ENCODE measurements around the gene RABGAP1L.
A peak's percentile ranks its signal among the peaks of the same experiment; 100 is the strongest.
"Not testable (repeated sequence)": the region's sequence is repeated elsewhere in the genome, so short reads cannot be mapped to it uniquely, and the experiment has no call there.

The RABGAP1L gene

DNA sequence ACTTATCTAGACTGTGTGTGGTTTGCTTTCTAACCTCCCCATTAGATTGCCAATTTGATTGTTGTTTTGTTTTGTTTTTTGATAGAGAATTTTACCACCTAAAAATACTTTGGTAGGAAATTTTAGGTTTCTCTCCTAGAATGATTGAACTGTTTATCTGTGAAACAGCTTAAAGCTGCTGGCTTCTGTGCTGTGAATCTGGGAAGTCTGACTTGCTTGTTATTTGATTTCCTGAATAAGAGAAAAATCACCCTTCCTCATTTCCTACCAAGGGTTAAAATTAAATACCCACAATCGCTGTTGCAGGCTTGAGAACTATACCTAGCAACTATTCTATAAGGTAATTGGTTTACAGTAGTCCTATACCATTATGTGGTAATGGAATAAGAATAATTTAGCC lies 641.6 kb downstream of the RABGAP1L start:
- FAIRE-seq: peak; percentile 89
- no peak for DNase-seq (ENCODE audit: insufficient read length, low spot score)
- TF ChIP-seq, protein P1, sequence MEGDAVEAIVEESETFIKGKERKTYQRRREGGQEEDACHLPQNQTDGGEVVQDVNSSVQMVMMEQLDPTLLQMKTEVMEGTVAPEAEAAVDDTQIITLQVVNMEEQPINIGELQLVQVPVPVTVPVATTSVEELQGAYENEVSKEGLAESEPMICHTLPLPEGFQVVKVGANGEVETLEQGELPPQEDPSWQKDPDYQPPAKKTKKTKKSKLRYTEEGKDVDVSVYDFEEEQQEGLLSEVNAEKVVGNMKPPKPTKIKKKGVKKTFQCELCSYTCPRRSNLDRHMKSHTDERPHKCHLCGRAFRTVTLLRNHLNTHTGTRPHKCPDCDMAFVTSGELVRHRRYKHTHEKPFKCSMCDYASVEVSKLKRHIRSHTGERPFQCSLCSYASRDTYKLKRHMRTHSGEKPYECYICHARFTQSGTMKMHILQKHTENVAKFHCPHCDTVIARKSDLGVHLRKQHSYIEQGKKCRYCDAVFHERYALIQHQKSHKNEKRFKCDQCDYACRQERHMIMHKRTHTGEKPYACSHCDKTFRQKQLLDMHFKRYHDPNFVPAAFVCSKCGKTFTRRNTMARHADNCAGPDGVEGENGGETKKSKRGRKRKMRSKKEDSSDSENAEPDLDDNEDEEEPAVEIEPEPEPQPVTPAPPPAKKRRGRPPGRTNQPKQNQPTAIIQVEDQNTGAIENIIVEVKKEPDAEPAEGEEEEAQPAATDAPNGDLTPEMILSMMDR (IDR thresholded peaks at IDR 0.05; ENCODE audit: insufficient read depth, missing control alignments): no peak

DNA sequence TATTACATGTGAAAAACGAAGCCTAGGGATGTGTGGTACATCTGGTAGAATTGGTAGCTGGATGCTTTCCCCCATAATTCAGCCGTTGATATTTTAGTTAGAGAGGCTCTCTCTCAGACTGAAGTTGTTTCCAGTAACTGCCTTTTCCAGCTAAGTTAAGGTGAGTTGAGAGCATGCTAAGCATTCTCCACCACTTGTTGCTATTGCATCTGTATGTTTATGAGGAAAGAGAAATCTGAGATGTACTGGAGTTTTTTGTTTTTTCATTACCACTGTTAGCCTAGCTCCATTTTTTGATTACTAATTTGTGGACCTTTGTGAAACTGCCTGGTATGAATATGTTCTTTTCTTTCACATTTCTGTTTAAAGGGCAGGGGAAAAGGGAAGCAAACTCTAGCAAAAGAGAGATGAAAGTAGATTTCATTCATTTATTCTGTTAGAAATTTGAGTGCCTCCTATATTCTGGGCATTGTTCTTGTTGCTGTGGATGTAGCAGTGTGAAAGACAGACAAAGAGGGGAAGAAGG lies 650.5 kb downstream of the RABGAP1L start:
- DNase-seq (ENCODE audit: insufficient read length, low spot score) (no peak), FAIRE-seq (peak; percentile 71)
- TF ChIP-seq, protein P1 (IDR thresholded peaks at IDR 0.05; ENCODE audit: insufficient read depth, missing control alignments): no peak

DNA sequence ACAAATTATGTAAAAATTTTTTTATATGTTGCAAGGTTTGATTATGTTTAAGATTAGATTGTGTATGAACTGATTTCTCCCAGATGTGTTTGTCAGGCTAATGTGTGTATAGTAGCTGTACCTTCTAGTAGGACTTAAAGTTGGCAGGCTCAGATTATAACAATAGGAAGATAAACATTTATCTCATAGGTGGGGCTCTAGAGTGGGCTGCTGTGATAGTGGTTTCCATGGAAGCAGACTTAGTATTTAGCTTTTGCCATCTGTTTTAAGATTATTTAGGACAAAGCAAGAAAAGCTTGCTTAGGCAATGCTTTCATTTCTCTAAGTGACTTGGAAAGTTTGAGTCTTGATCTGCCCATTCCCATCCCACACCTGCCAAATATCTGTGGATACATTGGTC lies 652.7 kb downstream of the RABGAP1L start:
- no peak for DNase-seq (ENCODE audit: insufficient read length, low spot score)
- FAIRE-seq: peak; percentile 96
- TF ChIP-seq, protein P1 (IDR thresholded peaks at IDR 0.05; ENCODE audit: insufficient read depth, missing control alignments): no peak

DNA sequence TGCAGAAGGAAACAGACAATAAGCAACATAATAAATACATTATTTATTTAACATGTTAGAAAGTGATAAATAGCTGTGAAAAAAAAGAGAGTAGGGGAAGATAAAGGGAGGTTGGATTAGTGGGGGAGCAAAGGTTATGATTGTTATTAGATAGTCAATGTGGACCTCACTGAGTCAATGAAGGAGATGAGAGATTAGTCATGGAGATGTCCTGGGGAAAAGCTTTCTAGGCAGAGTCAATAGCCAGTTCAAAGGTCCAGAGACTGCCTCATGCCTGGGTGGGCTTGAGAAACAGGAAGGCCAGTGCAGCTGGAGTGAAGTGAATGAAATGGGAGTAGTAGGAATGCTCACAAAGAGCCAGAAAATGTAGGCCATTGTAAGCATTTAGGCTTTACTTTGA lies 653.3 kb downstream of the RABGAP1L start:
- TF ChIP-seq, protein P1 (IDR thresholded peaks at IDR 0.05; ENCODE audit: insufficient read depth, missing control alignments): no peak
- no peak for FAIRE-seq
- DNase-seq (ENCODE audit: insufficient read length, low spot score): no peak

DNA sequence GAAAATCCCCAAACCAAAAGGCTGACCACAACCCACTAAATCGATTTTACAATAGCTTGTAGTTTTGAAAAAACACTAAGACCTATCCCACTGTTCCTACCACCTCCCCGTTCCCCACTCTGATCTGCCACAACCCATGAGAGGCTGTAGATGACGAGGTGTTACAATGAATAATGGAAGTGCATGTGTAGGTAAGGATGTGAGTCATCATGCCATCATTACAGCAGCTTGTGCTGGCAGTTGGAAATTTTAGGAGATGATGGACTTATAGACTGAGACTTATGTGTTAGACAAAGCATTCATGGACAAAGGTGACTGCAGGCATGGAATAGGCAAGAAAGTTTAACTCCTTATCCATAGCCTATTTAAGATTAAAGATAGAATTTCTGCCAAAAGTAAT lies 655.7 kb downstream of the RABGAP1L start:
- no peak for FAIRE-seq
- DNase-seq (ENCODE audit: insufficient read length, low spot score): no peak
- TF ChIP-seq, protein P1 (IDR thresholded peaks at IDR 0.05; ENCODE audit: insufficient read depth, missing control alignments): no peak

DNA sequence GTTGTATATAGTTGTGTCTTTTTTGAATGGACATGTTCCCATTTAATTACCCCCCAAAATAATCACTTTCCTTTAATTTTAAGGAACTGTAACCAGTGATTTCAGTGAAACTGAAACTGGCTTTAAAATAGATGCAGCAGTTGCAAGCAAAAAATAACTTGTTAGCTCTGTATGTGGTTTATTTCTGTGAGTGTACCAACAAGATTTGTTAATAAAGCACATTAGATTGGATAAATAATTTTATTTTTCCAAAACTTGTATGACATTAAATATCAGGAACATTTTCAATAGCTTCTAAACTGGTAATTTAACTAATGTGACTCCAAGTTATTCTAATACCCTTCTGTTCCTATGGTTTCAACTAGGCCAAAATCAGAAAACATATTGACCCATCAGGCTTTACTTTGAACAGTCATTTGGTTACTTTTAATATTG lies 656.2 kb downstream of the RABGAP1L start:
- FAIRE-seq (peak; percentile 44), DNase-seq (ENCODE audit: insufficient read length, low spot score) (no peak)
- TF ChIP-seq, protein P1 (IDR thresholded peaks at IDR 0.05; ENCODE audit: insufficient read depth, missing control alignments): no peak

DNA sequence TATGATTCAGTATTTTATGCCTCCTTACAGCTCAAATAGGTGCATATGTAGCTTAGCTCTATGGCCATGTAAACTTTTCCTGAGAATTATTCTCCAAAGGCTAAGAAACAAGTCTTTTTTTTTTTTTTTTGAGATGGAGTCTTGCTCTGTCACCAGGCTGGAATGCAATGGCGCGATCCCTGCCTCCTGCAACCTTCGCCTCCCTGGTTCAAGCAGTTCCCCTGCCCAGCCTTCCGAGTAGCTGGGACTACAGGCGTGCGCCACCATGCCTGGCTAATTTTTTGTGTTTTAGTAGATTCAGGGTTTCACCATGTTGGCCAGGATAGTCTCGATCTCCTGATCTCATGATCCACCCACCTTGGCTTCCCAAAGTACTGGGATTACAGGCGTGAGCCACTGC lies 657.3 kb downstream of the RABGAP1L start:
- not testable (repeated sequence) for FAIRE-seq; DNase-seq (ENCODE audit: insufficient read length, low spot score)
